Type B pancreatic cell (in vitro differentiated cells): ENCODE data around the gene AP1M1. TPM values are rescaled to one million over a fixed set of nuclear protein-coding genes. Genes with fewer than 3 reads are reported as not detected.

Source experiments
- DNase-seq: peaks from one replicate; pipeline ENCODE4 v3.0.0; 2021; ENCODE audit warnings: mixed read lengths; ENCODE audit not compliant: unreplicated experiment; ENCODE audit errors: extremely low spot score
- H3K27ac Mint-ChIP-seq: 2 replicates; pipeline ENCODE4 v1.8.0; 2021; ENCODE audit warnings: mild to moderate bottlenecking, mixed read lengths
- H3K27me3 Mint-ChIP-seq: 2 replicates; pipeline ENCODE4 v1.8.0; 2021; ENCODE audit warnings: mixed read lengths
- H3K36me3 Mint-ChIP-seq: 2 replicates; pipeline ENCODE4 v1.8.0; 2021; ENCODE audit warnings: mixed read lengths
- H3K4me1 Mint-ChIP-seq: one replicate; pipeline ENCODE4 v1.8.0; 2021; ENCODE audit warnings: mixed read lengths; ENCODE audit not compliant: unreplicated experiment
- H3K4me3 Mint-ChIP-seq: 2 replicates; pipeline ENCODE4 v1.8.0; 2021; ENCODE audit warnings: mild to moderate bottlenecking, mixed read lengths
- H3K9me3 Mint-ChIP-seq: 2 replicates; pipeline ENCODE4 v1.8.0; 2021; ENCODE audit warnings: mixed read lengths
- CTCF ChIP-seq: fragments of 200-600 bp; sonication (generic); conservative IDR thresholded peaks from 2 replicates; pipeline ENCODE4 v1.5.0; 2021; ENCODE audit warnings: antibody characterized with exemption, mild to moderate bottlenecking
- total RNA-seq: library from RNA; stranded (reverse); gene quantifications from 2 replicates; pipeline ENCODE4 v1.2.1, GENCODE V29; 2021; ENCODE audit warnings: low replicate concordance

Gene AP1M1
- total RNA-seq, 1 donor from 2014 or later, result 75.0 TPM

GRCh38 chr19:16295057-16295456 is 97.3 kb downstream of the AP1M1 start:
- no peak overlapping the region for H3K4me3 Mint-ChIP-seq
- H3K4me1 Mint-ChIP-seq, result peaks cover 7% of the 10 kb centered on the region
- no peaks in the 10 kb centered on the region for H3K36me3 Mint-ChIP-seq
- H3K9me3 Mint-ChIP-seq, result no peaks in the 10 kb centered on the region
- no peak overlapping the region for H3K27ac Mint-ChIP-seq
- H3K27me3 Mint-ChIP-seq, result no peaks in the 10 kb centered on the region
- TF ChIP-seq CTCF, result no peak
- no peak for DNase-seq

Other genes starting within 250 kb of the AP1M1 start
- gene OR10H4, start 248.9 kb upstream of the AP1M1 start, total RNA-seq, result not detected in 2 replicates
- 425 and 472 TPM in 2 replicates for gene TPM4, start 121.4 kb upstream of the AP1M1 start, total RNA-seq
- 86.9 and 98.7 TPM in 2 replicates for gene RAB8A, start 86.0 kb upstream of the AP1M1 start, total RNA-seq
- 0.68 and 1.5 TPM in 2 replicates for gene HSH2D, start 54.2 kb upstream of the AP1M1 start, total RNA-seq
- gene CIB3, start 24.4 kb upstream of the AP1M1 start, total RNA-seq, result not detected in 2 replicates
- gene FAM32A, start 12.5 kb upstream of the AP1M1 start, total RNA-seq, result 84.6 and 89.0 TPM in 2 replicates
- gene KLF2, start 126.9 kb downstream of the AP1M1 start, total RNA-seq, result 1.4 and 2.1 TPM in 2 replicates